Thoracic aorta (tissue), 2 donors: Measurements from ENCODE around the gene KRT78. TPM values are rescaled to one million over a fixed set of nuclear protein-coding genes. Genes with fewer than 3 reads are reported as not detected.

Source experiments
- ATAC-seq: fragments of 150-250 bp; one replicate; pipeline ENCODE4 v1.8.0; 2017; ENCODE audit warnings: low read depth; ENCODE audit not compliant: insufficient number of reproducible peaks, low FRiP score
- DNase-seq: peaks from one replicate; pipeline ENCODE4 v3.0.0-alpha.2; 2020; ENCODE audit warnings: low spot score
- H3K27ac ChIP-seq, 2 donors: fragments of 200-600 bp; sonication (generic); 1 replicate in 1 of 2; 2 replicates in 1 of 2; pipeline ENCODE4 v1.5.1; 2016; ENCODE audit warnings: mild to moderate bottlenecking in 2 of 2, moderate library complexity in 2 of 2
- H3K27me3 ChIP-seq: fragments of 200-600 bp; sonication (generic); replicated peaks from 2 replicates; pipeline ENCODE4 v1.6.0; 2016; ENCODE audit warnings: mild to moderate bottlenecking; ENCODE audit not compliant: insufficient read depth
- H3K36me3 ChIP-seq: fragments of 200-600 bp; sonication (generic); one replicate; pipeline ENCODE4 v1.5.1; 2016
- H3K4me1 ChIP-seq, 2 donors: fragments of 200-600 bp; sonication (generic); 1 replicate in 1 of 2; 2 replicates in 1 of 2; pipeline versions ENCODE4 v1.5.1 to v1.6.0; 2016; ENCODE audit warnings: low read depth in 2 of 2, mild to moderate bottlenecking in 1 of 2; ENCODE audit not compliant: control insufficient read depth in 1 of 2
- H3K4me3 ChIP-seq: fragments of 200-600 bp; sonication (generic); 2 replicates; pipeline ENCODE4 v1.5.1; 2016; ENCODE audit warnings: mild to moderate bottlenecking
- H3K9me3 ChIP-seq: fragments of 200-600 bp; sonication (generic); 2 replicates; pipeline ENCODE4 v1.5.1; 2016
- CTCF ChIP-seq: fragments of 200-600 bp; sonication (generic); IDR thresholded peaks from one replicate; pipeline ENCODE4 v1.5.1; 2019; ENCODE audit warnings: antibody characterized with exemption
- total RNA-seq, 2 donors: library from RNA; depleted of rRNA; stranded (reverse); fragments of >200 nt; gene quantifications; one replicate each; pipeline versions ENCODE4 v1.1.0 to v1.2.3, GENCODE V29; 2016

The KRT78 gene
- total RNA-seq, 2 donors from 2014 or later, result not detected

- Histone ChIP-seq H3K4me1 (no peaks in the 10 kb centered on the region), H3K4me3 (no peak overlapping the region), H3K9me3 (no peaks in the 10 kb centered on the region), H3K27ac (no peak overlapping the region), H3K36me3 (no peaks in the 10 kb centered on the region), H3K27me3 (no peaks in the 10 kb centered on the region)
- no peak for TF ChIP-seq CTCF
- ATAC-seq, result no peak
- no peak for DNase-seq
Measured at GRCh38 chr12:52815161-52815560, 33.6 kb downstream of the KRT78 start.

- Histone ChIP-seq H3K27me3 (no peaks in the 10 kb centered on the region), H3K36me3 (no peaks in the 10 kb centered on the region), H3K4me1 (no peaks in the 10 kb centered on the region), H3K27ac (no peak overlapping the region), H3K9me3 (no peaks in the 10 kb centered on the region), H3K4me3 (no peak overlapping the region)
- ATAC-seq, result no peak
- no peak for TF ChIP-seq CTCF
- DNase-seq, result no peak
Measured at GRCh38 chr12:52814710-52815155, 34.1 kb downstream of the KRT78 start.

- Histone ChIP-seq H3K4me3 (no peak within 1 kb of the TSS), H3K9me3 (no peaks in the 10 kb centered on the region), H3K36me3 (no peaks in the 10 kb centered on the region), H3K27ac (no peak within 1 kb of the TSS), H3K27me3 (no peaks in the 10 kb centered on the region), H3K4me1 (no peaks in the 10 kb centered on the region)
- DNase-seq (no peak), ATAC-seq (no peak)
- no peak for TF ChIP-seq CTCF
Measured at GRCh38 chr12:52813885-52814709, 34.7 kb downstream of the KRT78 start, which contains the start of gene KRT4. TSS of gene KRT4 (minus strand) at chr12:52814116. CDS start at chr12:52814058, 58 bp downstream.

GRCh38 chr12:52813203-52813819 lies 35.5 kb downstream of the KRT78 start:
- Histone ChIP-seq H3K27me3 (no peaks in the 10 kb centered on the region), H3K4me1 (no peaks in the 10 kb centered on the region), H3K4me3 (no peak overlapping the region), H3K27ac (no peak overlapping the region), H3K9me3 (no peaks in the 10 kb centered on the region), H3K36me3 (no peaks in the 10 kb centered on the region)
- TF ChIP-seq CTCF, result no peak
- DNase-seq, result no peak
- no peak for ATAC-seq

GRCh38 chr12:52812749-52813148 lies 36.0 kb downstream of the KRT78 start:
- H3K9me3 ChIP-seq, result no peaks in the 10 kb centered on the region
- H3K4me1 ChIP-seq, result no peaks in the 10 kb centered on the region
- ATAC-seq (no peak), DNase-seq (no peak)
- no peaks in the 10 kb centered on the region for H3K36me3 ChIP-seq
- H3K27ac ChIP-seq, result no peak overlapping the region
- no peak for TF ChIP-seq CTCF
- H3K27me3 ChIP-seq, result no peaks in the 10 kb centered on the region
- H3K4me3 ChIP-seq, result no peak overlapping the region
